ENCODE results near the gene STXBP1.

DNA sequence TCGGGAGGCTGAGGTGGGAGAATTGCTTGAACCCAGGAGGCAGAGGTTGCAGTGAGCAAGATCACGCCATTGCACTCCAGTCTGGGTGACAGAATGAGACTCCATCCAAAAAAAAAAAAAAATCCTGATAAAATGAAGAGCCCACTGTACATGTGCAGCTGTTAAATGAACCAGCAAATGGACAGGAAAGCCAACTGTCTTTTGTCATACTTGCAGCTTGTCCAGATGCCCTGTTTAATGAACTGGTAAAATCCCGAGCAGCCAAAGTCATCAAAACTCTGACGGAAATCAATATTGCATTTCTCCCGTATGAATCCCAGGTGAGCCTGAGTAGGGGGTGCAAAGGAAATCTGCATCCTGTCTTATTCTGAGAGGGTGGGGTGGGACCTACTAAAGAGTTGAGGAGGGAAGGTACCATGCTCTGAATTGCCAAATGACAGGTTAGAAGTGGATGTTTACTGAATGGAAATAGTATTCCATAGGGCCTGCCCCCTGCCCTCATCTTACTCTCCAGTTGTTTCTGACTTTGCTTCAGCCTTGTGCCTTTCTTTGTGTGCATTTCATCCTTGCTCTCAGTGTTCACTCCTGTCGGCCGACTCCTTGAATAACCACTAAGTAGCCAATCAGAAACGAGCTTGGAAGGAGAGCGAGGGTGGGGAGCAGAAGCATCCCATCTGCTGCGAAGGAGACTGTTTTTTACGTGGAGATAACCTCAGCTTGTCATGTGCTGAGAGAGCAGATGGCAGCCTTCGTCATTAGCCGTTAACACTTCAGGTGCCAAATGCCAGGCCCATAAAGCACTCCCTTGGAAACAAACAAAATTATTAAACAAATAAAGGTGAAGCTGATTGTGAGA lies 49.0 kb downstream of the STXBP1 start:
- TF ChIP-seq, protein P1, sequence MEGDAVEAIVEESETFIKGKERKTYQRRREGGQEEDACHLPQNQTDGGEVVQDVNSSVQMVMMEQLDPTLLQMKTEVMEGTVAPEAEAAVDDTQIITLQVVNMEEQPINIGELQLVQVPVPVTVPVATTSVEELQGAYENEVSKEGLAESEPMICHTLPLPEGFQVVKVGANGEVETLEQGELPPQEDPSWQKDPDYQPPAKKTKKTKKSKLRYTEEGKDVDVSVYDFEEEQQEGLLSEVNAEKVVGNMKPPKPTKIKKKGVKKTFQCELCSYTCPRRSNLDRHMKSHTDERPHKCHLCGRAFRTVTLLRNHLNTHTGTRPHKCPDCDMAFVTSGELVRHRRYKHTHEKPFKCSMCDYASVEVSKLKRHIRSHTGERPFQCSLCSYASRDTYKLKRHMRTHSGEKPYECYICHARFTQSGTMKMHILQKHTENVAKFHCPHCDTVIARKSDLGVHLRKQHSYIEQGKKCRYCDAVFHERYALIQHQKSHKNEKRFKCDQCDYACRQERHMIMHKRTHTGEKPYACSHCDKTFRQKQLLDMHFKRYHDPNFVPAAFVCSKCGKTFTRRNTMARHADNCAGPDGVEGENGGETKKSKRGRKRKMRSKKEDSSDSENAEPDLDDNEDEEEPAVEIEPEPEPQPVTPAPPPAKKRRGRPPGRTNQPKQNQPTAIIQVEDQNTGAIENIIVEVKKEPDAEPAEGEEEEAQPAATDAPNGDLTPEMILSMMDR (conservative IDR thresholded peaks at IDR 0.05 in 1 of 2, IDR thresholded peaks at IDR 0.05 in 1 of 2; ENCODE audit: low read depth in 1 of 2, low read length in 2 of 2), result no peak
- no peak for TF ChIP-seq EZH2 (IDR thresholded peaks at IDR 0.05; ENCODE audit: low read length, missing control alignments)

All from fibroblast of lung (primary cell).